HepG2 (cell line): ENCODE data around the gene GDPD5. TPM values are rescaled to one million over a fixed set of nuclear protein-coding genes. Genes with fewer than 3 reads are reported as not detected.

Source experiments
- ATAC-seq: fragments of 200-7000 bp; cut with Tn5 transposase; 3 replicates; pipeline ENCODE4 v1.9.1; 2020; ENCODE audit warnings: mild to moderate bottlenecking, moderate library complexity
- BruUV-seq: library from RNA; stranded (reverse); fragments of 400-500 nt; replicated peaks from 2 replicates; lab custom pipeline; 2021; lab: Mats Ljungman, UMichigan
- CTCF ChIA-PET: fragments of 300-600 bp; formaldehyde crosslinking; extraction: SDS; loops from one replicate; lab custom pipeline; 2021; ENCODE audit warnings: low total read pairs, inconsistent platforms, low intra/inter-chr PET ratio; lab: Yijun Ruan, JAX
- POLR2A ChIA-PET: fragments of 350-600 bp; sonication (Branson Sonifier 250); formaldehyde crosslinking; loops from one replicate; lab custom pipeline; 2020; ENCODE audit warnings: antibody characterized with exemption, inconsistent platforms; lab: Yijun Ruan, JAX
- DNase-seq: peaks from one replicate; pipeline ENCODE4 v3.0.0-alpha.2; 2015; ENCODE audit warnings: low spot score
- FAIRE-seq: peaks from 3 replicates; lab custom pipeline; 2011; peaks lifted over from hg19 to GRCh38; lab: Jason Lieb, UNC
- H2AFZ ChIP-seq: one replicate; pipeline ENCODE4 v1.6.1; 2011; ENCODE audit warnings: low read length, inconsistent platforms
- H3K27ac ChIP-seq: fragments of 300-600 bp; 3 replicates; pipeline ENCODE4 v1.8.0; 2011; ENCODE audit warnings: mixed run types, mild to moderate bottlenecking, mixed read lengths, low read length, inconsistent platforms; ENCODE audit not compliant: insufficient read depth; ENCODE audit errors: extremely low read length
- H3K27me3 ChIP-seq, 2 experiments: fragments of 200-600 bp in 1 of 2; 2 replicates in 1 of 2; 3 replicates in 1 of 2; pipeline versions ENCODE4 v1.6.0 to v1.8.0; 2011; ENCODE audit warnings: low read length in 2 of 2, mild to moderate bottlenecking in 2 of 2, moderate library complexity in 2 of 2, inconsistent platforms in 1 of 2; ENCODE audit not compliant: insufficient read depth in 2 of 2, control insufficient read depth in 1 of 2
- H3K36me3 ChIP-seq, 2 experiments: fragments of 200-600 bp in 1 of 2; replicated peaks in 1 of 2; 2 replicates in 1 of 2; 3 replicates in 1 of 2; pipeline versions ENCODE4 v1.5.1 to v1.8.0; 2011; ENCODE audit warnings: low read length in 2 of 2, inconsistent platforms in 1 of 2; ENCODE audit not compliant: insufficient read depth in 2 of 2, control insufficient read depth in 1 of 2
- H3K4me1 ChIP-seq: 2 replicates; pipeline ENCODE4 v1.5.1; 2012; ENCODE audit warnings: low read length, inconsistent platforms; ENCODE audit not compliant: insufficient read depth
- H3K4me2 ChIP-seq: 2 replicates; pipeline ENCODE4 v1.6.0; 2011; ENCODE audit warnings: low read depth, low read length, inconsistent platforms
- H3K4me3 ChIP-seq, 3 experiments: fragments of 200-600 bp in 1 of 3; sonication (generic), shearing (Covaris generic) in 1 of 3; replicated peaks in 1 of 3; 2 replicates each; pipeline ENCODE4 v1.5.1; 2011 to 2016; ENCODE audit warnings: low read length in 3 of 3, inconsistent platforms in 2 of 3, low read depth in 2 of 3, mild to moderate bottlenecking in 2 of 3, control low read depth in 1 of 3, mixed read lengths in 1 of 3; ENCODE audit not compliant: insufficient read depth in 1 of 3
- H3K79me2 ChIP-seq: one replicate; pipeline ENCODE4 v1.6.1; 2011; ENCODE audit warnings: low read length, inconsistent platforms; ENCODE audit not compliant: insufficient read depth
- H3K9ac ChIP-seq: 2 replicates; pipeline ENCODE4 v1.6.0; 2011; ENCODE audit warnings: mild to moderate bottlenecking, low read depth, low read length, inconsistent platforms; ENCODE audit not compliant: insufficient read depth
- H3K9me3 ChIP-seq: 2 replicates; pipeline ENCODE4 v1.5.1; 2012; ENCODE audit warnings: mild to moderate bottlenecking, low read length
- H4K20me1 ChIP-seq: 2 replicates; pipeline ENCODE4 v1.6.0; 2011; ENCODE audit warnings: inconsistent platforms, mild to moderate bottlenecking, low read length, moderate library complexity; ENCODE audit not compliant: insufficient read depth
- ETV6 ChIP-seq: sonication (generic); formaldehyde crosslinking; conservative IDR thresholded peaks from 2 replicates; pipeline ENCODE4 v1.4.0; 2020; ENCODE audit warnings: missing genetic modification reagents
- KDM5B ChIP-seq: sonication (generic); formaldehyde crosslinking; IDR thresholded peaks from 2 replicates; pipeline ENCODE4 v1.4.0; 2020; ENCODE audit warnings: missing genetic modification reagents, mild to moderate bottlenecking, borderline replicate concordance
- MED1 ChIP-seq: sonication (generic); formaldehyde crosslinking; IDR thresholded peaks from 2 replicates; pipeline ENCODE4 v1.4.0; 2020; ENCODE audit warnings: missing genetic modification reagents
- NFYB ChIP-seq: sonication (generic); formaldehyde crosslinking; IDR thresholded peaks from 2 replicates; pipeline ENCODE4 v1.4.0; 2020; ENCODE audit warnings: missing genetic modification reagents
- RNF2 ChIP-seq: fragments of 450-650 bp; conservative IDR thresholded peaks from 2 replicates; pipeline ENCODE4 v1.6.1; 2016; ENCODE audit warnings: low read depth
- SOX6 ChIP-seq, 2 experiments: fragments of 450-650 bp in 1 of 2; sonication (generic) in 1 of 2; formaldehyde crosslinking in 1 of 2; IDR thresholded peaks; 2 replicates each; pipeline versions ENCODE4 v1.4.0 to v1.6.1; 2017 to 2020; ENCODE audit warnings: antibody characterized with exemption in 1 of 2, mild to moderate bottlenecking in 1 of 2, missing genetic modification reagents in 1 of 2
- TBX3 ChIP-seq: fragments of 450-650 bp; IDR thresholded peaks from 2 replicates; pipeline ENCODE4 v1.6.1; 2017; ENCODE audit warnings: antibody characterized with exemption, mild to moderate bottlenecking, inconsistent platforms, borderline replicate concordance
- TGIF2 ChIP-seq: IDR thresholded peaks from 2 replicates; pipeline ENCODE4 v1.6.1; 2016; ENCODE audit warnings: control low read depth, missing compliant biosample characterization
- ZSCAN21 ChIP-seq: sonication (generic); formaldehyde crosslinking; IDR thresholded peaks from 2 replicates; pipeline ENCODE4 v1.8.0; 2022; ENCODE audit warnings: mild to moderate bottlenecking, missing genetic modification reagents, moderate library complexity, borderline replicate concordance
- WGBS: methylation state at CpG from one replicate; pipeline ENCODE4 v1.1.6; 2017; ENCODE audit warnings: low lambda C conversion rate; 5-methylcytosine and 5-hydroxymethylcytosine counted together
- in situ Hi-C: cut with HindIII; loops from 2 replicates; pipeline ENCODE4 v1.10.0; 2017; ENCODE audit warnings: low pct_unique_long_range_greater_than_20kb; ENCODE audit not compliant: extremely low pct_ligation_motif_present
- intact Hi-C: fragments of 100-400 bp; cut with micrococcal nuclease; formaldehyde crosslinking; loops from one replicate; pipeline ENCODE4 v1.10.0; 2022; ENCODE audit not compliant: unreplicated experiment
- polyA plus RNA-seq, 8 experiments: library from polyadenylated mRNA; depleted of rRNA in 3 of 8; stranded (reverse) in 7 of 8; unstranded in 1 of 8; fragments of >200 nt; fragmentation: Illumina TruSeq in 4 of 8; extraction: Trizol in 4 of 8; gene quantifications; 2 replicates each; pipeline versions ENCODE4 v1.2.1 to v1.2.3, GENCODE V29; 2011 to 2016; ENCODE audit warnings: low read depth in 4 of 8, missing spikeins in 1 of 8, mixed read lengths in 1 of 8; ENCODE audit not compliant: insufficient read depth in 1 of 8
- total RNA-seq, 5 experiments: library from RNA; depleted of rRNA; stranded (reverse); fragments of >200 nt; fragmentation: Illumina TruSeq; extraction: Trizol; gene quantifications; 2 replicates each; pipeline ENCODE4 v1.2.3, GENCODE V29; 2016; ENCODE audit warnings: low read depth in 1 of 5
- TF ChIP-seq, protein P1 (sequence below): IDR thresholded peaks from 2 replicates; pipeline ENCODE4 v1.6.1; 2016

The GDPD5 gene
- total and polyA plus RNA-seq, 2 of the 13 experiments (the other 11 are each of a cell fraction or from before 2014, with no cell fraction given), result 55.0 to 67.5 TPM

DNA sequence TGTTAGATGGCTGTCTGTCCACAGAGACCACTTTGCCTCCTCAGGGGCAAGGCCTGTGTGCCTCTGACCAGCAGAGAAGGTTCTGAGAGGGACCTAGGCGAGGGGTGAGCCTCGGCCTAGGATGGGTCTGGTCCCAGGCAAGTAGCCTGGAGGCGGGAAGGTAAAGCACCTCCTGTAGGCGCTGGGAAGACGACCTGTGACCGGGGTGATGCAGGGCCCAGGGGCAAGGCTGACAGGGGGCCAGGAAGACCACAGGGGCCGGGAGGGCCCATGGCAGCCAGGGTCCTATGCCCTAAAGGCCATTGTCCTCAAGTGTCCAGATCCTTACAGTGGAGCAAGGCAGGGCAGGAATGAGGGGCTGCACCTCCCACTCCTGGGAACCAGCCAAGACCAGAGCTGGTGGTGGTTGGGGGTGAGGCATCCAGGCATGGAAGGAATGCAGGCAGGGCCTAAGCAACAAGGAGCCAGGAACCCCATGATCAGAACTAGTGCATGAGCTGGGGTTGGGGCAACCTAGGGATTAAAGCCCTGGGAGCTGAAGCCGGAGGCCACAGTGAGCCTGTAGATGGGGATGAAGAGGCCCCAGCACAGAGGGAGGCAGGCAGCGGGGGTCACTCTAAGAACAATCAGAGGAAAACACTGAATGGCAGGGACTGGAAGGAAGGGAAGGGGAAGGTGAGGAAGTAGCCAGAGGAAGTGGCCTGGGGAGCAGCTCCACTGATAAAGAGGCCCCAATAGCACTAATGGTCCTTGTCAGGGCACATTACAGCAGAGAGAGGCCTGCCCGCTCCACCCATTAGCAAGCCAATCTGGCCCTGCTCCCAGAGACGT lies 59.8 kb downstream of the GDPD5 start:
- Histone ChIP-seq H3K79me2 (no peaks in the 10 kb centered on the region), H3K27me3 (no peaks in the 10 kb centered on the region), H3K9me3 (no peaks in the 10 kb centered on the region), H3K4me1 (peaks cover 9% of the 10 kb centered on the region; the same call in 1 of the 2 replicates), H3K9ac (no peak overlapping the region), H2AFZ (no peak overlapping the region), H3K27ac (no peak overlapping the region), H3K4me2 (no peak overlapping the region), H3K4me3 (no peak overlapping the region), H4K20me1 (no peaks in the 10 kb centered on the region), H3K36me3 (peaks cover 38 to 82% of the 10 kb centered on the region in 2 experiments)
- ChIA-PET CTCF (no interaction called here), POLR2A (no interaction called here)
- TF ChIP-seq ZSCAN21 (CRISPR knock-in tag) (no peak), TGIF2 (no peak), NFYB (CRISPR knock-in tag) (no peak), KDM5B (no peak), TBX3 (no peak), MED1 (no peak), RNF2 (no peak), ETV6 (CRISPR knock-in tag) (no peak), SOX6 (IDR thresholded peaks at IDR 0.05) (no peak), SOX6 (CRISPR knock-in tag; IDR thresholded peaks at IDR 0.05) (no peak)
- TF ChIP-seq, protein P1, sequence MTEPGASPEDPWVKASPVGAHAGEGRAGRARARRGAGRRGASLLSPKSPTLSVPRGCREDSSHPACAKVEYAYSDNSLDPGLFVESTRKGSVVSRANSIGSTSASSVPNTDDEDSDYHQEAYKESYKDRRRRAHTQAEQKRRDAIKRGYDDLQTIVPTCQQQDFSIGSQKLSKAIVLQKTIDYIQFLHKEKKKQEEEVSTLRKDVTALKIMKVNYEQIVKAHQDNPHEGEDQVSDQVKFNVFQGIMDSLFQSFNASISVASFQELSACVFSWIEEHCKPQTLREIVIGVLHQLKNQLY (CRISPR knock-in tag), result no peak
- ATAC-seq (no peak), FAIRE-seq (no peak), DNase-seq (no peak)
- 98% methylated on average over 11 of the region's 11 CpGs for WGBS
- intact Hi-C loops (no loop called here), in situ Hi-C loops (no loop called here)
- BruUV-seq, result no TSS peak
